ENCODE data around the gene FMR1NB.
A peak's percentile ranks its signal among the peaks of the same experiment; 100 is the strongest.

FMR1NB gene

DNA sequence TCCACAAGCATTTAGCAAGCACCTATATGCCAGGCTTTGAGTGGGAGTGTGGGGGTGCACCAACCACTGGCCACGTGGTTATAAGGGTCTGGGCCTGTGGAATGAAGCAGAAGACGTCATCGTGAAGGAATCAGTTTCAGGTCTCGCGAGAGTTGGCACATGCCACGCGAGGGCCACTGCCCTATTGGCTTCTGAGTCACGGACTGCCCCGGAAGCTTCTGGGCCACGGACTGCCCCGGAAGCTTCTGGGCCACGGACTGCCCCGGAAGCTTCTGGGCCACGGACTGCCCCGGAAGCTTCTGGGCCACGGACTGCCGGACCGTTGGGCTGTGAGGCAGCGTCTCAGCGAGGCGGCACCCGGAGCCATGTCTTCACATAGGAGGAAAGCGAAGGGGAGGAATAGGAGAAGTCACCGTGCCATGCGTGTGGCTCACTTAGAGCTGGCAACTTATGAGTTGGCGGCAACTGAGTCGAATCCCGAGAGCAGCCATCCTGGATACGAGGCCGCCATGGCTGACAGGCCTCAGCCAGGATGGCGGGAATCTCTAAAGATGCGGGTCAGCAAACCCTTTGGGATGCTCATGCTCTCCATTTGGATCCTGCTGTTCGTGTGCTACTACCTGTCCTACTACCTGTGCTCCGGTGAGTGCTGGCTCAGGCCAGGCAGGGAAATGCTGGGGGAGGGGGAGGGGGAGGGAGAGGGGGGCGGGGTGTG is at the start of gene FMR1NB:
TSS of gene FMR1NB (plus strand) at position 300 of the 715 bp plus-strand sequence. CDS start at position 366, 66 bp downstream.
- no peak for DNase-seq

- DNase-seq: no peak
These were observed 47.3 kb upstream of the FMR1NB start for GRCh38 chrX:147933815-147934214.

- DNase-seq: no peak
These were observed 45.9 kb upstream of the FMR1NB start for GRCh38 chrX:147935156-147935758.

DNA sequence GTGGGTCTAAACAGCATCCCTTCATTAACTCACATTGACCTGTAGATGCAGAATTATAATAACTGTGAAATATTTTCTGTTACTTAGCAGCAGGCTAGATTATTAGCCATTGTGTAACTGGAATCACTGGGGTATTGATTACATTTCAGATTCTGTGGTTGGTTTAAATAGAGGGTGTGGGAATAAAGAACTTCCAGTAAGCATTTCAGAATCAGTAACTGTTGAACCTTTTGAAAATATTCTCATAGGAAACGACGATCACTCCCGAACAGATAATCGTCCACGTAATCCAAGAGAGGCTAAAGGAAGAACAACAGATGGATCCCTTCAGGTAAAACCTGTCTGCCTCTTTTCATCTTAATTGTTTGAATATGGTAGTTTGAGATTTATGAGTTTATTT is 35.9 kb upstream of the FMR1NB start:
- DNase-seq: no peak

DNA sequence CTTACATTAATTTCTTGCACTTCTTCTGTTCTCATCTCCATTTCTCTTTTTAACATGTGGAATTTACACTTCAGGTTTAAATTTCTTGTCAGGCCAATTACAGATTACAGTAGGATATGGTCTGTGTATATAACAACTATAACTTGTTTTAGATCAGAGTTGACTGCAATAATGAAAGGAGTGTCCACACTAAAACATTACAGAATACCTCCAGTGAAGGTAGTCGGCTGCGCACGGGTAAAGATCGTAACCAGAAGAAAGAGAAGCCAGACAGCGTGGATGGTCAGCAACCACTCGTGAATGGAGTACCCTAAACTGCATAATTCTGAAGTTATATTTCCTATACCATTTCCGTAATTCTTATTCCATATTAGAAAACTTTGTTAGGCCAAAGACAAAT is 32.6 kb upstream of the FMR1NB start:
- DNase-seq: no peak

GRCh38 chrX:147950352-147950751 is 30.8 kb upstream of the FMR1NB start:
- DNase-seq: no peak

GRCh38 chrX:147953976-147954375 is 27.2 kb upstream of the FMR1NB start:
- no peak for DNase-seq

- DNase-seq: no peak
These were observed 23.8 kb upstream of the FMR1NB start for GRCh38 chrX:147957291-147957690.

DNA sequence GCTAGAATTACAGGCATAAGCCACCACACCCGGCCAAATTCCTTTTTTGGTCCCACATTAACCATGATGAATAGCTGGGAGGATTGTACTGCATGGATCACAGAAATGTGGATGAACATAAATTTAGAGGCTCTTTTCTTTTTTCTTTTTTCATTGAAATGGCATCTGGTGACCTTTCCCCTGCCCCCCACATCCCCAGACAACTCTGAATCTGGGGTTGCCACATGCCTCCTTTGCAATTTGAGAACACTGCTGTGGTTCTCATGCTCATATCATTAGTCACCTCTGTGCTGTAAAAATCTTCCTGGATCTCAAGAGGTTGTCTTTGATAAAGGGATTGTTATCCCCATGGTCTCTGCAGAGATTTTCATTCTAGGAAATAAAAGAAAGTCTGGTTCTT is 22.8 kb upstream of the FMR1NB start:
- no peak for DNase-seq

DNA sequence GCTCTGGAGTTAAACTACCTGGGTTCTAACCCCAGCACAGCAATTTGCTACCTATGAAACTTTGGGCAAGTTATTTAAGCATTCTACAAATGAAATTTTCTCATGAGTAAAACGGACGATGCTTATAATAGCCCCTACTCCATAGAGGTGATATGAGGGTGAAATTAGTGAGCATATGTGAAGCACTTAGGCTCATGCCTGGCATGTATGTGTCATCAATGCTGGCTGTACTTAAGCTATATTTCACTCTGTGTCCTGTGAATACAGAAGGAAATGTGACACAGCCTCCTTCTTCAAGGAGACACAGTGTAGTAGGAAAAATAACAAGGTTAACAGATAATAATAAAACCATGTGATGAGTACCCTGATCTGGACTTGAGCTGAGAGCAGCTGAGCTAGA is 20.4 kb upstream of the FMR1NB start:
- DNase-seq: no peak

GRCh38 chrX:147962476-147962875 is 18.7 kb upstream of the FMR1NB start:
- no peak for DNase-seq

DNA sequence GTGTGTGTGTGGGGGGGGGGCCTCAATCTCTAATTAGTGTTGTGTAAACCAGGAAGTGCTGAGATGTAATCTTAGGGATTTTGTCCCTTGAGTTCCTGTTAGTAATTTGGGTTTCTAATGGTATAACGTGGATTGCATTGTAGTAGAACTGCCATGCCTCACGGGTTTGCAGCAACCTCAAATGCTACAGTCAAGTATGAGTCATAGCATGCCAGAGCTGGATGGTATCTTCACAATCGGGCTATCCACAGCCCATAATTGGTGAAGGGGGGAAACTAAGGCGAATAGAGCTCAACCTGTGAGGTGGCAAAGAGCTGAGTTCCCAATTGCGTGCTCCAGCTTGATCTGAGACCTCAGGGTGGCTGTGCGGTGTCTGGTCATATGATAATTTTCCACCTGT is 2.2 kb upstream of the FMR1NB start:
- DNase-seq: no peak

DNA sequence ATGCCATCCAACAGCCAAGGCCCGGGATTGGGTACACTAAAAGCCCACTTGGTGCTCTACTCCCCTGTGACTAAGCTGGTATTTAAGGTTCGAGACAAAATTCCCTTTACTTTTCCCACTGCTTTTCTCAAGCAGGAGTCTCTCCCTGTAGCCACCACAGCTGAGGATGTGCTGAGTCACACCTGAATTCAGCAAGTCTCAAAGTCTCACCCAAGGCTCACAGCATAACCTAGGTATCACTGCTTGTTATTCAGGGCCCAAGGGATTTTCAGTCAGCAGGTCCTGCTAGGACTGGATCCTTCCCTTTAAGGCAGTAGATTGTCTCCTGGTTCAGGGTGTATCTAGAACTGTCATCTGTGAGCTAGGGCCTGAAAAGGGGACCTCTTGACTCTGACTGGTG is 39.2 kb downstream of the FMR1NB start:
- no peak for DNase-seq

- DNase-seq: no peak
These were observed 43.5 kb downstream of the FMR1NB start for GRCh38 chrX:148024425-148025148.

DNA sequence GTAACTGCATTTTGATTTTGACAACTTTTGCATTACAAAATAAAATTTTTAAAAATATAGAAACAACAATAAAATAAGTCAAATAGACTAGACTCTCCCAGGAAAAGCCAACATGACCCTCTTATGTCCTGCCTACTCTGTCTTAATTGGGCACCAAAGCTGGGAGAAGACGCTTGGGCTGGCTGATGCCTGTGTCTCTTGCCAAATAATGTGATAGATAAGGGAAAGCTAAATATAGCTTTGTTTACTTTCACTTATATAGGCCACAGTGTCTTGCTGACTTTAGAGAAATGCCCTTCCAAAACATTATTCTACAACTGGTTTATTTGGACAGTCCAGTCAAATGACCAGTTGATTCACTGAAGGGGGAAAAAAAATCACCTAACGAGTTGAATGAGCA is 54.2 kb downstream of the FMR1NB start:
- DNase-seq: no peak

GRCh38 chrX:148037020-148037419 is 55.9 kb downstream of the FMR1NB start:
- no peak for DNase-seq

GRCh38 chrX:148043271-148043855 is 62.2 kb downstream of the FMR1NB start:
- DNase-seq: peak; percentile 4

GRCh38 chrX:148047200-148047599 is 66.1 kb downstream of the FMR1NB start:
- DNase-seq: no peak

DNA sequence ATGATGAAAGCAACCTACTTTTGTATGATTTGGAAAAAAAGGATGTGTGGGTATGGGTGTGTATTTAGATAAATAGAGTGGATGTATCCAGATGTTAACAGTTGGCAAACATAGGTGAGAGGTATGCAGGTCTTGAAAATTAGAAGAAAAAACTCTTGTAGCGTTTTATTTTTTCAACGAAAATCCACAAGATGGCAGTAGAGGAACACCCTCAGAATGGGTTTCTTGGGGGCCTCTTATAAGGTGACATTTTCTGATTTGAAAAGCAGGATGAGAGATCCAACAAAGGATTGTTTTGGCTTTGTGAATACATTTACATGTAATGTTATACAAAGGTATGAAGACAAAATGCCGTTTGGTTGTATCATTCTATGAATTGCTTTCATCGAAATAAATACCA is 68.3 kb downstream of the FMR1NB start:
- DNase-seq: peak; percentile 44

DNA sequence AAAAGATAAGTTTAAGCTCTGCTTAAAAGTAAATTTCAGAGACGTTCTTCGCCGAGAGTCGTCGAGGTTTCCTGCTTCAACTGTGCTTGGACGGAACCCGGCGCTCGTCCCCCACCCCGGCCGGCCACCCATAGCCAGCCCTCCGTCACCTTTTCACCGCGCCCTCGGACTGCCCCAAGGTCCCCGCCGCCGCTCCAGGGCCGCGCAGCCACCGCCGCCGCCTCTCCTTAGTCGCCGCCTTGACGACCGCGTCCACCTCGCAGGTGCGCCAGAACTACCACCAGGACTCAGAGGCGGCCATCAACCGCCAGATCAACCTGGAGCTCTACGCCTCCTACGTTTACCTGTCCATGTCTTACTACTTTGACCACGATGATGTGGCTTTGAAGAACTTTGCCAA is 70.8 kb downstream of the FMR1NB start:
- no peak for DNase-seq

DNA sequence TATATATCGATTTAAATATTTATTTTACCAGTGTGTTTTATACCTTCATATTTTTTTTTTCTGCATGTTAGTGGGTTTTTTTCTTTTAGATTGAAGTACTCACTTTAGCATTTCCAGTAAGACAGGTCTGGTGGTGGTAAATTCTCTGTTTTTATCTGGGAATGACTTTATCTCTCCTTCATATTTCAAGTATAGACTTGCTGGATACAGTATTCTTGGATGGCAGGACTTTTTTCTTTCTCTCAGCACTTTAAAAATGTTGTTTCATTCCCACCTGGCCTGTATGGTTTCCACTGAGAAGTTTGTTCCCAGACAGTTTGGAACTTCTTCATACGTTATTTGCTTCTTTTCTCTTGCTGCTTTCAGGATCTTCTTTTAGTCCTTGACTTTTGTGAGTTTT is 86.1 kb downstream of the FMR1NB start:
- no peak for DNase-seq

DNA sequence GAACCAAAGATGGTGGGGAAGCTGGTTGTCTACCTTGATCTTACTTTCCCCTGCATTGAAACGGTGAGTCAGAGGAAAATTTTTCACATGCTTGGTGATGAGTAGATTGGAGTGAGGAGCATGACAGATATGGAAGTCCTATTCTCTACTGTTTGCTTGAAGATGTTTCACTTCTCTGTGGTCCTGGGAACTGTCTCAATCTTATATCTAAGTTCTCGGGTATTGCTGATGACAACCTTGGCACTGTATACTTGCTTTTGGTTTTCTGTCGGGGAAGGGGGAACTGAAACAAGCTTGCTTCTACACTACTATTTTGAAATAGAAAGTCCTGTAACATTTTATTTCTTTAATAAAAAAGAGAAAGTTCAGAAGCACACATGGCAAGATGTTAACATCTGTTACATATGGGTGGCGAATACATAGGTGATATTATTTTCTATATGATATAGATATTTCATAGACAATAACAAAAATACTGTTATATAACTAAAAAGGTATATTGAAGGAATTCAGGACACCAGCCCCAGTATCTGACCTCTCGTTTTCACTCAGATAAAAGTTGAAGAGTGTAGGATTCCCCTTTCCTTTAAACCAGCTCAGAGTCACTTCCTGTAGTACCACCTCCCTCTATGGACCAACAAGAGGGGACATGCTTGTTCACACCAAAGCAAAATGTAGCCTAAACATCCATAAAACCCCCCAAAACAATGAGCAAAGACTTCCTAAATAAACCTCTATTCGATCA is 88.8 kb downstream of the FMR1NB start:
- DNase-seq: no peak

- DNase-seq: no peak
These were observed 89.4 kb downstream of the FMR1NB start for GRCh38 chrX:148070504-148070877.
